ENCODE measurements around the gene CKS1B.
A peak's percentile ranks its signal among the peaks of the same experiment; 100 is the strongest.

The CKS1B gene

GRCh38 chr1:155023627-155024026 is 49.1 kb downstream of the CKS1B start:
- no peak overlapping the region for H4K91ac ChIP-seq (ENCODE audit: low read length)
- H3K4ac ChIP-seq (ENCODE audit: low read depth in 1 of 2, low read length in 2 of 2): no peak overlapping the region
- WGBS: 86% methylated on average over 5 of the region's 5 CpGs
- H2BK15ac ChIP-seq (ENCODE audit: low read depth, poor library complexity, severe bottlenecking): no peak overlapping the region
- H2AFZ ChIP-seq (ENCODE audit: low read depth, low read length): no peak overlapping the region
- no peak overlapping the region for H2AK5ac ChIP-seq (ENCODE audit: low read length, severe bottlenecking)
- H3K9ac ChIP-seq (ENCODE audit: low read length): no peak overlapping the region
- H3K14ac ChIP-seq (ENCODE audit: low read length in 2 of 2): no peak overlapping the region
- H3K4me2 ChIP-seq (ENCODE audit: low read length, poor library complexity, severe bottlenecking): no peak overlapping the region
- DNase-seq: no peak
- H2BK12ac ChIP-seq (ENCODE audit: low read length in 2 of 2): no peak overlapping the region
- H3K36me3 ChIP-seq (ENCODE audit: control insufficient read depth in 1 of 2, insufficient read depth in 2 of 2, low read depth in 1 of 2, low read length in 2 of 2): no peaks in the 10 kb centered on the region
- no peak overlapping the region for H3K27ac ChIP-seq (ENCODE audit: low read length, poor library complexity, severe bottlenecking)
- no peaks in the 10 kb centered on the region for H3K9me3 ChIP-seq (ENCODE audit: control insufficient read depth, low read length)
- no peaks in the 10 kb centered on the region for H3K27me3 ChIP-seq (ENCODE audit: control insufficient read depth in 1 of 2, insufficient read depth in 1 of 2, low read length in 2 of 2)
- H3K4me1 ChIP-seq (ENCODE audit: control insufficient read depth, insufficient read depth, low read depth, low read length): peaks cover 18% of the 10 kb centered on the region
- H3K18ac ChIP-seq (ENCODE audit: low read depth in 1 of 2, low read length in 2 of 2): no peak overlapping the region
- no peak overlapping the region for H3K23ac ChIP-seq (ENCODE audit: low read length in 2 of 2)
- peaks cover 4% of the 10 kb centered on the region for H3K79me1 ChIP-seq (replicated peaks; ENCODE audit: low read length, poor library complexity, severe bottlenecking)
- no peak overlapping the region for H2BK120ac ChIP-seq (ENCODE audit: low read depth, low read length)
- no peak overlapping the region for H4K8ac ChIP-seq (ENCODE audit: low read length)
- no peak overlapping the region for H2BK5ac ChIP-seq (ENCODE audit: low read depth, low read length, poor library complexity, severe bottlenecking)
- no peak overlapping the region for H3K4me3 ChIP-seq (ENCODE audit: insufficient read depth in 1 of 2, low read depth in 1 of 2, low read length in 2 of 2)

DNA sequence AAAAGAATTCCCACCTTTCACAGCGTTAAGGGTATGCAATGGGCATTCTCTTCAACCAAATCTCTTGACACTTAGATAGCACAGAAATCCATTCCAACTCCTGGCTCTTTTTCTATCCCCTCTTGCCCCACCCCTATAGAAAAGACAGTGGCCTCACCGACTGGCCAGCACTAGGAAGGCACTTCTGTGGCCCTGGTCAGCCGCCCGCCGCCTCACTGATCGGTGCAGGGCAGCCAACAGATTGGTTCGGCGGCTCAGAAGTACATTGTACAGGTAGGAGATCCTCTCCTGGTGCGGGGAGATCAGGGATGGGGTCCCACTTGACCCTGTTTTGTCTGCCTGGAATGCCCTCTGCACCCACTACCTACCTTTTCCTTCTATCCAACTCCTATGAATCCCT is 49.8 kb downstream of the CKS1B start:
- H2BK120ac ChIP-seq (ENCODE audit: low read depth, low read length): no peak overlapping the region
- no peak overlapping the region for H2AFZ ChIP-seq (ENCODE audit: low read depth, low read length)
- no peak overlapping the region for H2BK12ac ChIP-seq (ENCODE audit: low read length in 2 of 2)
- DNase-seq: no peak
- H3K4me3 ChIP-seq (ENCODE audit: insufficient read depth in 1 of 2, low read depth in 1 of 2, low read length in 2 of 2): no peak overlapping the region
- H3K27me3 ChIP-seq (ENCODE audit: control insufficient read depth in 1 of 2, insufficient read depth in 1 of 2, low read length in 2 of 2): peaks cover 0 to 4% of the 10 kb centered on the region in 2 experiments
- no peak overlapping the region for H3K23ac ChIP-seq (ENCODE audit: low read length in 2 of 2)
- no peak overlapping the region for H2AK5ac ChIP-seq (ENCODE audit: low read length, severe bottlenecking)
- no peaks in the 10 kb centered on the region for H3K36me3 ChIP-seq (ENCODE audit: control insufficient read depth in 1 of 2, insufficient read depth in 2 of 2, low read depth in 1 of 2, low read length in 2 of 2)
- peaks cover 12% of the 10 kb centered on the region for H3K4me1 ChIP-seq (ENCODE audit: control insufficient read depth, insufficient read depth, low read depth, low read length)
- no peaks in the 10 kb centered on the region for H3K9me3 ChIP-seq (ENCODE audit: control insufficient read depth, low read length)
- H4K8ac ChIP-seq (ENCODE audit: low read length): no peak overlapping the region
- no peak overlapping the region for H3K4me2 ChIP-seq (ENCODE audit: low read length, poor library complexity, severe bottlenecking)
- H3K9ac ChIP-seq (ENCODE audit: low read length): no peak overlapping the region
- no peak overlapping the region for H3K14ac ChIP-seq (ENCODE audit: low read length in 2 of 2)
- no peak overlapping the region for H3K18ac ChIP-seq (ENCODE audit: low read depth in 1 of 2, low read length in 2 of 2)
- WGBS: 94% methylated on average over 9 of the region's 9 CpGs
- no peak overlapping the region for H3K4ac ChIP-seq (ENCODE audit: low read depth in 1 of 2, low read length in 2 of 2)
- H3K79me1 ChIP-seq (replicated peaks; ENCODE audit: low read length, poor library complexity, severe bottlenecking): no peaks in the 10 kb centered on the region
- H2BK5ac ChIP-seq (ENCODE audit: low read depth, low read length, poor library complexity, severe bottlenecking): no peak overlapping the region
- H4K91ac ChIP-seq (ENCODE audit: low read length): no peak overlapping the region
- H2BK15ac ChIP-seq (ENCODE audit: low read depth, poor library complexity, severe bottlenecking): no peak overlapping the region
- no peak overlapping the region for H3K27ac ChIP-seq (ENCODE audit: low read length, poor library complexity, severe bottlenecking)

GRCh38 chr1:155026154-155026553 is 51.7 kb downstream of the CKS1B start:
- no peak overlapping the region for H2BK120ac ChIP-seq (ENCODE audit: low read depth, low read length)
- H3K36me3 ChIP-seq (ENCODE audit: control insufficient read depth in 1 of 2, insufficient read depth in 2 of 2, low read depth in 1 of 2, low read length in 2 of 2): no peaks in the 10 kb centered on the region
- H3K27ac ChIP-seq (ENCODE audit: low read length, poor library complexity, severe bottlenecking): no peak overlapping the region
- 61% methylated on average over 9 of the region's 9 CpGs for WGBS
- H3K4me3 ChIP-seq (ENCODE audit: insufficient read depth in 1 of 2, low read depth in 1 of 2, low read length in 2 of 2): no peak overlapping the region
- peak overlapping the region in 1 of 2 experiments; percentile 19 for H3K14ac ChIP-seq (ENCODE audit: low read length in 2 of 2)
- H2BK15ac ChIP-seq (ENCODE audit: low read depth, poor library complexity, severe bottlenecking): no peak overlapping the region
- peaks cover 9% of the 10 kb centered on the region for H3K4me1 ChIP-seq (ENCODE audit: control insufficient read depth, insufficient read depth, low read depth, low read length)
- no peak overlapping the region for H2BK12ac ChIP-seq (ENCODE audit: low read length in 2 of 2)
- H3K27me3 ChIP-seq (ENCODE audit: control insufficient read depth in 1 of 2, insufficient read depth in 1 of 2, low read length in 2 of 2): peaks cover 0 to 13% of the 10 kb centered on the region in 2 experiments
- H4K91ac ChIP-seq (ENCODE audit: low read length): no peak overlapping the region
- no peaks in the 10 kb centered on the region for H3K79me1 ChIP-seq (replicated peaks; ENCODE audit: low read length, poor library complexity, severe bottlenecking)
- no peak overlapping the region for H3K9ac ChIP-seq (ENCODE audit: low read length)
- no peak overlapping the region for H2BK5ac ChIP-seq (ENCODE audit: low read depth, low read length, poor library complexity, severe bottlenecking)
- H2AFZ ChIP-seq (ENCODE audit: low read depth, low read length): no peak overlapping the region
- no peak overlapping the region for H4K8ac ChIP-seq (ENCODE audit: low read length)
- no peak overlapping the region for H2AK5ac ChIP-seq (ENCODE audit: low read length, severe bottlenecking)
- H3K4me2 ChIP-seq (ENCODE audit: low read length, poor library complexity, severe bottlenecking): no peak overlapping the region
- H3K23ac ChIP-seq (ENCODE audit: low read length in 2 of 2): no peak overlapping the region
- no peak for DNase-seq
- no peaks in the 10 kb centered on the region for H3K9me3 ChIP-seq (ENCODE audit: control insufficient read depth, low read length)
- H3K4ac ChIP-seq (ENCODE audit: low read depth in 1 of 2, low read length in 2 of 2): no peak overlapping the region
- H3K18ac ChIP-seq (ENCODE audit: low read depth in 1 of 2, low read length in 2 of 2): no peak overlapping the region

GRCh38 chr1:155026588-155026987 is 52.1 kb downstream of the CKS1B start:
- no peak overlapping the region for H2BK15ac ChIP-seq (ENCODE audit: low read depth, poor library complexity, severe bottlenecking)
- H2AK5ac ChIP-seq (ENCODE audit: low read length, severe bottlenecking): no peak overlapping the region
- H2BK12ac ChIP-seq (ENCODE audit: low read length in 2 of 2): no peak overlapping the region
- no peak overlapping the region for H3K4me3 ChIP-seq (ENCODE audit: insufficient read depth in 1 of 2, low read depth in 1 of 2, low read length in 2 of 2)
- H3K27me3 ChIP-seq (ENCODE audit: control insufficient read depth in 1 of 2, insufficient read depth in 1 of 2, low read length in 2 of 2): peaks cover 0 to 13% of the 10 kb centered on the region in 2 experiments
- H3K4me2 ChIP-seq (ENCODE audit: low read length, poor library complexity, severe bottlenecking): no peak overlapping the region
- no peak overlapping the region for H3K4ac ChIP-seq (ENCODE audit: low read depth in 1 of 2, low read length in 2 of 2)
- no peak overlapping the region for H3K18ac ChIP-seq (ENCODE audit: low read depth in 1 of 2, low read length in 2 of 2)
- 80% methylated on average over 6 of the region's 6 CpGs for WGBS
- no peak overlapping the region for H2AFZ ChIP-seq (ENCODE audit: low read depth, low read length)
- peak overlapping the region in 1 of 2 experiments; percentile 19 for H3K14ac ChIP-seq (ENCODE audit: low read length in 2 of 2)
- no peak overlapping the region for H3K9ac ChIP-seq (ENCODE audit: low read length)
- H2BK5ac ChIP-seq (ENCODE audit: low read depth, low read length, poor library complexity, severe bottlenecking): no peak overlapping the region
- H3K36me3 ChIP-seq (ENCODE audit: control insufficient read depth in 1 of 2, insufficient read depth in 2 of 2, low read depth in 1 of 2, low read length in 2 of 2): no peaks in the 10 kb centered on the region
- no peak overlapping the region for H3K23ac ChIP-seq (ENCODE audit: low read length in 2 of 2)
- DNase-seq: no peak
- H3K79me1 ChIP-seq (replicated peaks; ENCODE audit: low read length, poor library complexity, severe bottlenecking): no peaks in the 10 kb centered on the region
- H2BK120ac ChIP-seq (ENCODE audit: low read depth, low read length): no peak overlapping the region
- no peak overlapping the region for H4K8ac ChIP-seq (ENCODE audit: low read length)
- no peak overlapping the region for H3K27ac ChIP-seq (ENCODE audit: low read length, poor library complexity, severe bottlenecking)
- peaks cover 9% of the 10 kb centered on the region for H3K4me1 ChIP-seq (ENCODE audit: control insufficient read depth, insufficient read depth, low read depth, low read length)
- H3K9me3 ChIP-seq (ENCODE audit: control insufficient read depth, low read length): no peaks in the 10 kb centered on the region
- H4K91ac ChIP-seq (ENCODE audit: low read length): no peak overlapping the region
